ENCODE results near the gene DGKZ.

The DGKZ gene

DNA sequence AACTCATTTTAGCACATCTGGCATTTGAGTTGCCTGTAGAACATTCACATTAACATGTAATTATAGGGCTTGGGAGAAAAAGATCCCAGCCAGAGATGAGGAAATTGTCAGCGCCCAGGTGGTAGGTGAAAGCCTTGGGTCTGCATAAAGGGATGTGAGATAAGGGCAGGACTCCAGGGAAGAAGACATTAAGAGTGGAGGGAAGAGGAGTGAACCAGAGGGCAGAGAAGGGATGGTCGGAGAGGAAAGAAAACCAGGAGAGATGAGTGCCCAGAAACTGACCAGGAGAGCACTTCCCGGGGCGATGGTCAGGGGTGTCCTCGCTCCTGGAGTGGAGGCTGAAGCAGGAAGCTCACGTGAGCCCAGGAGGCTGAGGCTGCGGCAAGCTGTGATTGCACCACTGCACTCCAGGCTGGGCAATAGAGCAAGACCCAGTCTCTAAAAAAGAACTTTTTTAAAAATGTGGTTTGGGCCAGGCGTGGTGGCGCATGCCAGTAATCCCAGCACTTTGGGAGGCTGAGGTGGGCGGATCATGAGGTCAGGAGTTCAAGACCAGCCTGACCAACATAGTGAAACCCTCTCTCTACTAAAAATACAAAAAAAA, 20.3 kb upstream of the DGKZ start:
- DNase-seq (ENCODE audit: low spot score) = no peak

DNA sequence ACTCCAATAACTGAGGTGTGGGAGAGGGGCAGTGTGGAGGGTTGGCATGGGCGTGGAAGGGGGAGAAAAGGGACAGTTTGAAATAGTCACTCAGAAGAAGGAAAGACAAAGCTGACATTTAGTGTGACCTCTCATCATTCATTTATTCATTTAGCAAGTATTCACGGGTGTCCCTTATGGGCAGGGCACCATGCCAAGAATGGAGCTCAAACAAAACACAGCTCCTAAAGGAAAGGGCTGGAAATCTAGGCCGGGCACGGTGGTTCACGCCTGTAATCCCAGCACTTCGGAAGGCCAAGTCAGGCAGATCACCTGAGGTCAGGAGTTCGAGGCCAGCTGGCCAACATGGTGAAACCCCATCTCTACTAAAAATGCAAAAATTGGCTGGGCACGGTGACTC, 19.4 kb upstream of the DGKZ start:
- no peak for DNase-seq (ENCODE audit: low spot score)

DNA sequence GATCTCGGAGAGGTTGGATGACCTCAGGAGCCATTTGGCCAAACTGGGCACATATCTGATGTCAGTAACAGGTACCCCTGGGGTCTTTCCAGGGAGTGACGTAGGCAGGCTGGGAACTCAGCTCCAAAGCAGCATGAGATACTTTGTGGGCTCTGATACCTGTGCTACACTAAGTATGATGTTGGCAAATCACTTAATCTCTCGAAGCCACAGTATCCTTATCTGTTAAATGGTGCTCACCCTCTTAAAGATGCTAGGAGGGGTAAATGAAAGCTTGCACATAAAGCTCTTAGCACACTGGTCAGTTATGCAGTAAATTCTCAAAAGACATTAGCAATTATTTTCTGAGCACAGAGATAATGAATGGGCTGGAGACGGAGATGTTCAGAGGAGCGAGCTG, 17.1 kb upstream of the DGKZ start:
- no peak for DNase-seq (ENCODE audit: low spot score)

DNA sequence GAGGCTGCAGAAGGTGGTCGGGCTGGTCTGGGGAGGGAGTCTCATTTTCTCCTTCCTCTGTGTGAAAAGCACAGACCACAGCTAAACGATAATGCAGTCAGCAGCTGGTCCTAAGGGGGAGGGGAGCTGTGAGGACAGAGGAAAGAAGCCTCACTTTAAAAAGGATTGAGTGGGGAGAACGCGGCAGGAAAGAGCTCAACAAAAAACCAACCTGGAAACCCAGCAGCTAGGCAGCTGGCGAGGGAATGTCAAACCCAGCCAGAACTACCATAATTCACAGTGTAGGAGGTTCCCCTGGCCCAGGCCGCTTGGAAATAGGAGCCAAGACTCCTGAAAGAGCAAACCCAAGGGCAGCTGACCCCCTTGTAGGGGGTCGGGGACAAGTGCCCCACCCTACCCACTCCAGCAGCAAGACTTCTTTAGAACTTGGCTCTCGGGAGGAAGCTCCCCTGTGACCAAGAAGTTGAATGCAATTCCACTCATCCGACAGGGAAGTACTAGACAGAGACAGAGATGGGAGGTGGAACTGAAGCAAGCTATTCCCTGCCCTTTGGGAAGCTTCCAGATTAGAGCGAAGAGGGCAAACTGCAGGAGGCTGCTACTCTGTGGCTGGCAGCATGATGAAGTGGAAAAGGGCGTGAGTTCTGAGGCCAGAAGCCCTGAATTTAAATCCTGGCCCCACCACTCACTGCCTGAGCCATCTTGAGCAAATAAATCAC, 16.5 kb upstream of the DGKZ start:
- DNase-seq (ENCODE audit: low spot score) = no peak

DNA sequence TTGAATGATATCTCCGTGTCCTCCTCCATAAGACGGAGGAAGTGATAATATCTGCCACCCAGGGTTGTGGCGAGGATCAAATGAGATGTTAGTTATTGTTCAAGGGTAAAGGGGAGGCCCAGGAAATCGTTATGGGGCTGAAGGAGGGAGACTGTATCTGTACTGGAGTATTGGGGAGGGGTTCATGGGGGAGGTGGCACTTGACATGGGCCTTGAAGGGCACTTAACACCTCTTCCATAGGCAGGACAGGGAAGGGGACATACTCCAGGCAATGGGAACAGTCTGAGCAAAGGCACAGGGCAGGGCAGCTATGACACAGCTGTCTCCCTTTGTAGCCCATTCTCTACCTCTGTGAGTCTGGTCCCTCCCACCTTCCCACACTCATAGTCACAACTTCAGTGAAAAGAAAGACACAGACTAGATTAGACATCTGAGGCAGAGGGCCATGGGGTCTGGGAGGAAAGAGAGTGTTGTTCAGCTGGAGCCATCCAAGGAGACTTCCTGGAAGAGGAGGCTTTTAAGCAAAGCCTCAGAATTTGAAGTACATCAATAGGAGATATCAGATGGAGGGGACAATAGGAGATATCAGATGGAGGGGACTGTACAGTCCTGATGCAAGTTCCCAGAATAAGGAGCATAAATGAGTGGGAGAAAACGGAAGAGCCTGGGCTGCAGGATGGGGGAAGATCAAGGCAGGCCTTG, 15.8 kb upstream of the DGKZ start:
- no peak for DNase-seq (ENCODE audit: low spot score)

DNA sequence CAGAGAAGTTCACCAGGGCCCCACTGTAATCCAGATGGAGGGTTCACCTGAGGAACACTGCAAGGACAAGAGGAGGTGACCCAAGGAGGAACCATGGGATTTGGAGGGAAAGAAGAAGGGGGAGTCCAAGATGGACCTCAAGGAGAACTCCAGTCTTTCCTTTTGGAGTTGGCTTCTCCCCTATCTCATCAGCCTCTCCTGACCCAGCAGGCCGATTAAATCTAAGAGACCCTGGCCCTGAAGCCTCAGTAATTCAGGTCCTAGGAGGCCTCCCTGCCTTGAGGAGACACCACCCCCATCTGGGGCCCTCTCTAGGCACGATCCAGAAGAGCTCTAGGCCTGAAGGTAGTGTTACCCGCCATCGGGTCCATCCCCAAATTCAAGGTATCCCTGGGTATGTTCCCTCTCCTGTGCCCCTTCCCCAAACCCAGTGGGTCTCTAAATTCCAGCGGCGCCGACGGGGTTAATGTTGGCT, 15.1 kb upstream of the DGKZ start:
- DNase-seq (ENCODE audit: low spot score) = no peak

DNA sequence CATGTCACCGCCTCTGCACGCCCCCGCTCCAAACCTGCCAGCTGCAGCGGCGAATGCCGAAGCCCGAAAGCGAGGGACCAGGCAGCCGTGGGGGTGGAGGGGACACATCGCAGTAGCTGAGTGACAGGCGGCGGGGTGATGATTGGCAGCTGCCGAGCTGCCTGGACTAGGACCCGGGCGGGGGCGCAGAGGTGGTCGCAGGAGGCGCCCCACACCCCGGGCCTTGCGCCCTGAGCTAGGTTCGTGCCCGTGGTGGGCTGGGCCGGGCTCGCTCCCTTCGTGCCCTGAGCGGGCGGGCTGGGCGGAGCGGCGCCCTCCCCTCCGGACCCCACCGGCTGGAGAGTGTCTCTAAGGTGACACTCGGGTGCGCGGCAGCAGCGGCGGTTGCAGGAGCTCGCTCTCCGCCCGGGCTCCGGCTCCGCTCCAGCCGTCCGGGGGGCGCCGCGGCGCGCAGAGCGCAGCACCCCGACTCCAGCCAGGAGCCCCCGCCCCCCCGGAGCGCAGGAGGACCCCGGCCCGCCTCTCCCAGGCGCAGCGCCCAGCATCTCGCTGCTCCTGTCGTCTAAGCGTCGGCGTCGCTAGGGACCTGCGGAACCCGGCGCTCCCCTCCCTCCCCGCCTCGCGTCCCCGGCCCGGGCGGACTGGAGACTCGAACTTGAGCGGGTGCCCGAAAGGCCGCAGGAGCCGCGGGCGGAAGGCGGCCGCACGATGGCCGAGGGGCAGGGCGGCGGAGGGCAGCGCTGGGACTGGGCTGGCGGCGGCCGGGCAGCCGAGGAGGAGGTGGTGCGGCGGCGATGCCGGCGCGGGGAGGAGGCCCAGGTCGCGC, 14.5 kb upstream of the DGKZ start:
- peak; percentile 35 for DNase-seq (ENCODE audit: low spot score)

DNA sequence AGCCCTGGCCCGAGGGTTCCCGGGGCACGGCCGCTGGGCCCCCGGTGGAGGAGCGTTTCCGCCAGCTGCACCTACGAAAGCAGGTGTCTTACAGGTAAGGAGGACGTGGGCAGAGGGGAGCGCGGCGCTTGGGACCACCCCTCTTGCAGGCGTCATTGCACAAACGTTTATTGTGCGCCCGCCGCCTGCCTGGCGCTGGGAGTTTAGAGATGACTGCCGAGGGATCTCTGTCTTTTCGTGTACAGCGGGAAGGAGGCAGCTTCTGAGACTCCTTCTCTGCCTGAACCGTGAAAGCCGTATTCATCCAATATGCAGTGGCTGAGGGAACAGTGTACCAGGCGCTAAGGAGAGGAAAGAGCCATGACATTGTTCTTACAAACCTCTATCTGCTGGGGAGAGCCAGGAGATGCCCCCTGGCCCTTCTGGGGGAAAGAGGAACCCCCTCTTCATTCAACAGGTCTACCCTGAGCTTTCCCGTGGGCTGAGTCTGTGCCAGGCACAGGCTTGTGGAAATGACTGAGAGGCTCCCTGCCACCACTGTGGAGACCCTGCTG, 13.8 kb upstream of the DGKZ start:
- no peak for DNase-seq (ENCODE audit: low spot score)

DNA sequence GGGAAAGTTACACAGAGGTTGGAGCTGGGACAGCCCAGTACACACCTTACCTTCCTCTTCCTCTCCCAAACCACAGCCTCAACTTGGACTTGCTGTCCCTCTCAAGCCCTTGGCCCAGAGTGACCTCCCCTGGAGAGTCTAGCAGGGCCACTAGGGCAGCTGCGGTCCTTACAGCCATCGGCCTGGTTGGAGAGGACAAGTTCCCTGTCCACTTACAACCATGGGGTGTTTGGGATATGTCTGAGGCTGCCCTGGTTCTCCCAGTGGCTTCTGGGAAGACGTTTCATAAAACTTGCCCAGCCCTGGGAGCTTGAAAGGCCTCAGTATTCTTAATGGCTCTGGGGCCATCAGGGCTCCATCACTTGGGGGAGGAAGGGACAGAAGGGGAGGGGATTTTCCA, 13.1 kb upstream of the DGKZ start:
- DNase-seq (ENCODE audit: low spot score) = no peak

DNA sequence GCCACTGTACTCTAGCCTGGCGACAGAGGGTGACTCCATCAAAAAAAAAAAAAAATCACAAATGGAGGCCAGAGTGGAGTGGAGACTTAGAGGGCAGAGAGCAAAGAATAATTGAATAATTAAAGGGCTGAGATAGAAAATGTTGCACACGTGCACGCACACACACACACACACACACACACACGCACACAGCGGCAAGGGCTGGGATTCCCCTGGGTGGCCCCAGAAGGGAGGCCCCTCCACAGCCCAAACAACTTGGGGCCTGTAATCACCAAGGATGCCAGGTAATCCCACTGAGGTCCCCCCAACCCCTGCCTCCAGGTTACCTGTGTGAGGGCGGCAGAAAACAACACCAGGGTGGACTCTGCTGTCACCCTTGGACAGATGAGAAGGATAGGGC, 12.0 kb upstream of the DGKZ start:
- DNase-seq (ENCODE audit: low spot score) = no peak

DNA sequence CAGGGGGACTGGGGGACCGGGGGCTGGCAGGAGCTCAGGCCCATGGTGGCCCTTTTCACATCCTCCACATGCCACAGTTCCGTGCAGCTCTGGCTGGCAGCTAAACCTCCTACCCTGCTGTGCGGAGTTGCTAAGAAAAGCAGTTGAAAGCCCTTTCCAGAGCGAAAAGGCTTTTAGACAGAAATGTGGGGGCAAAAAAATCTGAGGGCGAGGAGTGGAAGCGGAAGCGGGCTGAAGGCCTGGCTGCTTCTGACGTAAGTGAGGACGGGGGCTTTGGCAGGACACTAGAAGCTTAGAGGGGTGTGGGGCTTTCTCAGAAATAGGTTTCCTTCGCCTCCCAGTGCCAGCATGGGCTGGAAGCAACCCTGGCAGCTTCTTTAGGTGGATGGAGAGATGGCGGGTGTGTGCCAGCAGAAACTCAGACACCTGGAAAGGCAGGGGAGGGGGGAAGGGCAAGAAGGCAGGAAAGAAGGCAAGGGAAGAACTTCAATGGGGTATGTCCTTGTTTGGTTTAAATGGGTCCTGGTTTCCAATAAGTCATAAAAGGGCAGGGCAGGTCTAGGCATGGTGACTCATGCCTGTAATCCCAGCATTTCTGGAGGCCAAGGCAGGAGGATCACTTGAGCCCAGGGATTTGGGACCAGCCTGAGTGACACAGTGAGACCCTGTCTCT, 11.2 kb upstream of the DGKZ start:
- DNase-seq (ENCODE audit: low spot score) = no peak

DNA sequence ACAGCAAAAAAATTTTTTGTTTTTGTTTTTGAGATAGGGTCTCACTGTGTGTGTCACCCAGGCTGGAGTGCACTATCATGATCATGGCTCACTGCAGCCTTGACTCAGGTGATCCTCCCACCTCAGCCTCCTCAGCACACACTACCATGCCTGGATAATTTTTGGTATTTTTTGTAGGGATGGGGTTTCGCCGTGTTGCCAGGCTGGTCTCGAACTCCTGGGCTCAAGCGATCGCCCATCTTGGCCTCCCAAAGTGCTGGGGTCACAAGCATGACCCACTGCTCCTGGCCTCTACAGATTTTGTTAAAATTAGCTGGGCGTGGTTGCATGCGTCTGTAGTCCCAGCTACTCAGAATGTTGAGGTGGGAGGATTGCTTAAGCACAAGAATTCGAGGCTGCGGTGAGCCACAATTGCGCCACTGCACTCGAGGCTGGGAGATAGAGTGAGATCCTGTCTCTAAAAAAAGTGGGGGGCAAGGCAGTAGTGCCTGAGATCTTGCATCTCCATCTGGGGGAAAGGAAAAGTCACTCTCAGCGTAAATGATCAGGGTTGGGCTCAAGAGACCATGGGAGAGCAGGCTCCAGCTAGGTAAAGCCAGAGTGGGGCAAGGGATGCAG, 10.6 kb upstream of the DGKZ start:
- no peak for DNase-seq (ENCODE audit: low spot score)

DNA sequence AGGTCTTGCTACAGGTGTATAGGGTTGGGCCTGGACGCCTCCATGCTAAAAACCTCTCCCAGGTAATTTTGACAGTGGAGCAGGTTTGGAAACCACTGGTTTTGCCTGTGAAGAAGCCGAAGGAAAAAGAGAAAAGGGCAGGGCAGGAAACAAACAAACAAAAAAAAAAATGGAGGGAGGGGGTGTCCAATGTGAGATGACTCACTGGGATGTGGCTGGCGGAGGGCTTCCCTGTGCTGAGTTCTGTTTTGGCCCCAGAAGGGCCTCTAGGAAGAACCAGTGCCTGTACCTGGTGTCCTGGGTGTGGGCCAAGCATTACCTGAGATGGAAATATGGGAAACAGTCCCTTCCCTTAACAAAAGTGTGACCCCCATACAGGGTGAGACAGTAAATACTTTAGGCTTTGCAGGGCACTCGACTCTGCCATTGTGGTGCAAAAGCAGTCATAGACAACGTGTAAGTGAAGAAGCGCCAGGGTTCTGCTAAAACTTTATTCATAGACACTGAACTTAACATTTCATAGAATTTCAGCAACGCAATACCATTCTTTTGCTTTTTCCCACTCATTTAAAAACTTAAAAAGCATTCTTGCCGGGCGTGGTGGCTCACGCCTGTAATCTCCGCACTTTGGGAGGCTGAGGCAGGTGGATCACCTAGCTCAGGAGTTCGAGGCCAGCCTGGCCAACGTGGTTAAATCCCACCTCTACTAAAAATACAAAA, 9.5 kb upstream of the DGKZ start:
- DNase-seq (ENCODE audit: low spot score) = no peak

DNA sequence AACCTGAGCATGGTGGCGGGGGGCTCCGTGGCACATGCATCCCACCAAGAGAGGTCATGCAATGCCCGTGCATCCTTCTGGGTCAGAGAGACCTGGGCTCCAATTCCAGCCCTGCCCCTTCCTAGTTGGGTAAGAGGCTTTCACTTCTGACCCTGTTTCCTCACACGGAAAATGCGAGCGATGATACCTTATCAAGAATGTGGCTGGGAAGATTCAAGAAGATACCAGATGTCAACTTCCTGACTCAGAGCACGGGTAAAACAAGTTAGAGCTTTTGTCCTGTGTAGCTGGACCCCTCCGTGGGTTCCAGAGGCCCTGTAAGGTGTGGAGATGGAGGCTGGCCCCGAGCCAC, 8.7 kb upstream of the DGKZ start:
- DNase-seq (ENCODE audit: low spot score) = no peak

DNA sequence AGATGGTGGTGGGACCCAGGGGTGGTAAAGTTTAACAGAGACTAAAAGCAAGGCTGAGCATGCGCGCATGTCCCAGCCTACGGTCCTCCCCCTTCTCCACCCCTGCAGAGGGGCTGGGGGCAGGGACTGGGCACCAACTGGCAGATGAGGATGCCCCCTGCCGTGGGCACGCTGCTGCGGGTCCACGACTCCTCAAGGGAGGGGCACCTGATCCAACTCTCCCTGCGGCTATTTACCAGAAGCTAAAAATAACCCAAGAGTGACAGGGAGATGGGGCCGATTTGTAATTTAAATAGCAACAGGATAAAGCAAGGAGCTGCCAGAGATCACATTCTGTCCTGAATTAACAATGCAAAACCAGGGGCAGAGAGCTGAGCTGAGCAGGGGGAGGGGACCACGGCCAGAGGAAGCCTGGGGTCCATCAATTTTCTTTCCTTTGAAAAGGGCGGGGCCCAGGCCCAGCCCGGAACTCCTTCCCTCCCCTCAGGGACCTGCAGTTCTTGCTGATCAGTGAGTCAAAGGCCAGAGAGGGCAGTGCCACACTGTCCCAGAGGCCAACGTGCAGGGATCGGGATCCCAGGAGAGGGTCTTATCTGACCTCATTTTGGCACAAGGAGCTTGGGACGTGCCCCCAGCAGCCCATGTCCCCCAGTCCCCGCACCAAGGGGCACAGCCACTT, 8.1 kb upstream of the DGKZ start:
- DNase-seq (ENCODE audit: low spot score) = no peak

DNA sequence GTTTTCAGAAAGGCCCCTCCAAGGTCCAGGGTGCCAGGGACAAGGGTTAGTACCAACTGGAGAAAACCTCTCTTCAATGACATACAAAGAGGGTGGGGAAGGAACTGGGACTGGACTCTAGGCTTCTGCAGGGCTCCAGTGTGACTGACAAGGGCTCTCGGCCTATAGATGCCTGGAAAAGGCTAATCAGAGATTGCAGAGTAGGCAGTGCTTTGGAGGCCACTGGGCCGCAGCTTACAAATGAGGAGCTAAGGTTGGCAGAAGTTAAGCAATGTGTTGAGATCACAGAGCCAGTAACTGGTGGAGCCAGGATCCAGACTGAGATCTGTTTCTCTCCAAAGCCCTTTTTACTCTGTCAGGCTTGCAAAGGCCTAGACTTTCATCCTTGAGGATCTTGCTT, 7.4 kb upstream of the DGKZ start:
- no peak for DNase-seq (ENCODE audit: low spot score)

DNA sequence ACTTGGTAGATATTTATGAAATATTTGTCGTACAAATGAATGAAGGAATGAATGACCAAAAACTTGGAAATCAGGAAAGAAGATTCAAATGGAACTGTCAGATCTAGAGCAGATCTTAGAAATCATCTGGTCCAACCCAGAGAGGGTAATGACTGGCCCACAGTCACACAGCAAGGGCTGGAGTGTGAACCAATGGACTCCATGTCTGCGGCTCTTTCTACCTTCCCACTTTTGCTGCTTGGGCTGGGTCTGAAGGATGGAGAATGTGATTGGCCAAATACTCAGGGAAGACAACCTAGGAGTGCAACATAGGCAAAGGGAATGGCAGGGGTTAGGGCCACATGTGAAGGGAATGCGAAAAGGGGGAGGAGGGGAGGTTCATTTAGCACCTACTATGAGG, 5.8 kb upstream of the DGKZ start:
- no peak for DNase-seq (ENCODE audit: low spot score)

DNA sequence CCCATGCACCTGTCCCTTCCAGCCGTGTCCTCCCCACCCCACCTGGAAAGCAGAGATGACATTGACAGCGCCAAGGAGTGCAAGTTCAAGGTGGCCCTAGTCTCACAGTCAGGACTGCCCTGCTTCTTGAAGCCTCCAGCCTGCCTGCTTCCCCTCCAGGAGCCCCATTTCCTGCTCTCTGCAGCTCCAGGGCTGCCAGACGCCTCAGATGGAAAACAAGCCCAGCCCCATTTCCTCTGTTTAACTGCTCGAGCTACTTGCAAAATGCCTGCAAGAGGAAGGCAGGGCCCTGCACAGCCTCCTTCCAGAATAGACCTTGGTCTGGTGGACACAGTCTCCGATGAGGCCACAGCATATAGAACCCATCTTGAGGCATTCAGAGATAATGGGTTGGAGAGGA, 5.0 kb upstream of the DGKZ start:
- DNase-seq (ENCODE audit: low spot score) = no peak

DNA sequence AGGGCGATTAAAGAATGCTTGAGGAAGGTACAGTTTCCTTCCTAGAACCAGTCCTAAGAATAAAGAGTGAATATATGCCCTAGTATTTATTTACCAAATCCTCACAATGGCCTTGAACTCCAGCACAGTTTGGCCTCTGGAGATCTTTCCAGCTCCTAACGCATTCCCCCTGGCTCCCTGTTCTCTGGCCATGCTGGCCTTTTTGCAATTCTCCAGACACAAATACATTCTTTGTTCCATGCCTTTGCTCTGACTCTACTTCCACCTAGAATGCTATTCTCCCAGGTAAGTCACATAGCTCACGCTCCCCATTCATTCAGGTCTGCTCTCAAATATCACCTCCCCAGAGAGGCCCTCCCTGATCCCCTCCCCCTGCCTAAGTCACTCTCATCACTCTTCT, 3.7 kb upstream of the DGKZ start:
- DNase-seq (ENCODE audit: low spot score) = no peak

DNA sequence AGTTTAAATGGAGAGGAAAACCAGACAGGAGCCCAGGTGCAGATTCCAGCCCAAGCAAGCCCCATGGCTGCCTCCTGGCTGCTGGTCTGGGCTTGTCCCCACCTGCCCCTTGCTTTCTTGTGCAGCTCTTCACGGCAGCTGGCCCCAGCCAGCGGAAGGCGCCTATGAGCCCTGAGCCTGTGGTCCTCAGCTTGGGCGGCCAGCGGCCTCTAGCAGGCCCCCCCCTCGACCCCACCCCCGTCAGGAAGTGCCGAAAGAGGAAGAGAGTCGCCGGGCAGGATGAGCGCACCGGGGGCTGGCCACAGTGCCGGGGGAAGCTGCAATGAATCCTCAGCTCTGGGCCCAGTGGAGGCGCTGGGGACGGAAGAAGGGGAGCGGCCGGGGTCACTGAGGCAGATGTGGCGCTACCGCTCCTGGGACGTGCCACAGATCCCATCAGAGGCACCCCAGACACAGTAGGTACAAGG, 2.1 kb upstream of the DGKZ start:
- DNase-seq (ENCODE audit: low spot score) = peak; percentile 36

Measured in germinal center (tissue), 1 donor.